ENCODE data around the gene DMD.

GRCh38 chrX:31589503-31589902 lies 1621.8 kb downstream of the DMD start:
- TF ChIP-seq NFE2L1 (CRISPR knock-in tag; IDR thresholded peaks at IDR 0.05; ENCODE audit: borderline replicate concordance) (no peak), GATAD2A (CRISPR knock-in tag; IDR thresholded peaks at IDR 0.05) (no peak), ZBTB21 (CRISPR knock-in tag; IDR thresholded peaks at IDR 0.05) (no peak), DNMT1 (CRISPR knock-in tag; IDR thresholded peaks at IDR 0.05) (no peak), SALL2 (CRISPR knock-in tag; IDR thresholded peaks at IDR 0.05) (no peak), POLR2A (IDR thresholded peaks at IDR 0.05; ENCODE audit: insufficient read depth in 1 of 2, low read depth in 2 of 2, low read length in 2 of 2) (no peak), ZNF839 (CRISPR knock-in tag; IDR thresholded peaks at IDR 0.05; ENCODE audit: borderline replicate concordance) (no peak), TCF7L2 (IDR thresholded peaks at IDR 0.05; ENCODE audit: low read depth, low read length) (no peak), ZNF121 (CRISPR knock-in tag; IDR thresholded peaks at IDR 0.05) (no peak), REPIN1 (CRISPR knock-in tag; IDR thresholded peaks at IDR 0.05; ENCODE audit: borderline replicate concordance, low read depth) (no peak), CHD2 (IDR thresholded peaks at IDR 0.05; ENCODE audit: low read depth, low read length) (no peak)
- TF ChIP-seq, protein P1, sequence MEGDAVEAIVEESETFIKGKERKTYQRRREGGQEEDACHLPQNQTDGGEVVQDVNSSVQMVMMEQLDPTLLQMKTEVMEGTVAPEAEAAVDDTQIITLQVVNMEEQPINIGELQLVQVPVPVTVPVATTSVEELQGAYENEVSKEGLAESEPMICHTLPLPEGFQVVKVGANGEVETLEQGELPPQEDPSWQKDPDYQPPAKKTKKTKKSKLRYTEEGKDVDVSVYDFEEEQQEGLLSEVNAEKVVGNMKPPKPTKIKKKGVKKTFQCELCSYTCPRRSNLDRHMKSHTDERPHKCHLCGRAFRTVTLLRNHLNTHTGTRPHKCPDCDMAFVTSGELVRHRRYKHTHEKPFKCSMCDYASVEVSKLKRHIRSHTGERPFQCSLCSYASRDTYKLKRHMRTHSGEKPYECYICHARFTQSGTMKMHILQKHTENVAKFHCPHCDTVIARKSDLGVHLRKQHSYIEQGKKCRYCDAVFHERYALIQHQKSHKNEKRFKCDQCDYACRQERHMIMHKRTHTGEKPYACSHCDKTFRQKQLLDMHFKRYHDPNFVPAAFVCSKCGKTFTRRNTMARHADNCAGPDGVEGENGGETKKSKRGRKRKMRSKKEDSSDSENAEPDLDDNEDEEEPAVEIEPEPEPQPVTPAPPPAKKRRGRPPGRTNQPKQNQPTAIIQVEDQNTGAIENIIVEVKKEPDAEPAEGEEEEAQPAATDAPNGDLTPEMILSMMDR (CRISPR knock-in tag; IDR thresholded peaks at IDR 0.05), result no peak
- TF ChIP-seq, protein P2, sequence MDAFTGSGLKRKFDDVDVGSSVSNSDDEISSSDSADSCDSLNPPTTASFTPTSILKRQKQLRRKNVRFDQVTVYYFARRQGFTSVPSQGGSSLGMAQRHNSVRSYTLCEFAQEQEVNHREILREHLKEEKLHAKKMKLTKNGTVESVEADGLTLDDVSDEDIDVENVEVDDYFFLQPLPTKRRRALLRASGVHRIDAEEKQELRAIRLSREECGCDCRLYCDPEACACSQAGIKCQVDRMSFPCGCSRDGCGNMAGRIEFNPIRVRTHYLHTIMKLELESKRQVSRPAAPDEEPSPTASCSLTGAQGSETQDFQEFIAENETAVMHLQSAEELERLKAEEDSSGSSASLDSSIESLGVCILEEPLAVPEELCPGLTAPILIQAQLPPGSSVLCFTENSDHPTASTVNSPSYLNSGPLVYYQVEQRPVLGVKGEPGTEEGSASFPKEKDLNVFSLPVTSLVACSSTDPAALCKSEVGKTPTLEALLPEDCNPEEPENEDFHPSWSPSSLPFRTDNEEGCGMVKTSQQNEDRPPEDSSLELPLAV (CRISPR knock-in tag; conservative IDR thresholded peaks at IDR 0.05; ENCODE audit: low read depth), result no peak

Measured in HepG2 (cell line).